Calu3 (cell line): ENCODE results near the gene ASB1. TPM values are rescaled to one million over a fixed set of nuclear protein-coding genes. Genes with fewer than 3 reads are reported as not detected.

Experiments used
- BruUV-seq: library from RNA; stranded (reverse); fragments of 400-500 nt; replicated peaks from 2 replicates; lab custom pipeline; 2021; lab: Mats Ljungman, UMichigan
- CTCF ChIA-PET: fragments of 300-600 bp; sonication (Branson Sonifier 250); formaldehyde crosslinking; loops from one replicate; lab custom pipeline; 2022; ENCODE audit warnings: antibody characterized with exemption; lab: Charles Lee
- DNase-seq: peaks from one replicate; pipeline ENCODE4 v3.0.0; 2022
- H3K27ac Mint-ChIP-seq: one replicate; pipeline ENCODE4 v1.8.0; 2022; ENCODE audit warnings: mixed read lengths; ENCODE audit not compliant: unreplicated experiment
- H3K27me3 Mint-ChIP-seq: one replicate; pipeline ENCODE4 v1.8.0; 2022; ENCODE audit warnings: mixed read lengths; ENCODE audit not compliant: unreplicated experiment
- H3K36me3 Mint-ChIP-seq: one replicate; pipeline ENCODE4 v1.8.0; 2022; ENCODE audit warnings: mild to moderate bottlenecking, moderate library complexity, mixed read lengths; ENCODE audit not compliant: insufficient read depth, unreplicated experiment
- H3K4me1 Mint-ChIP-seq: one replicate; pipeline ENCODE4 v1.8.0; 2022; ENCODE audit warnings: mild to moderate bottlenecking, low read depth, mixed read lengths; ENCODE audit not compliant: unreplicated experiment
- H3K4me3 Mint-ChIP-seq: one replicate; pipeline ENCODE4 v1.8.0; 2022; ENCODE audit warnings: mild to moderate bottlenecking, low read depth, moderate library complexity, mixed read lengths; ENCODE audit not compliant: unreplicated experiment
- H3K9me3 Mint-ChIP-seq: one replicate; pipeline ENCODE4 v1.8.0; 2022; ENCODE audit warnings: low read depth, mixed read lengths; ENCODE audit not compliant: unreplicated experiment
- CTCF ChIP-seq: fragments of 200-600 bp; IDR thresholded peaks from one replicate; pipeline ENCODE4 v1.8.0; 2022; ENCODE audit warnings: antibody characterized with exemption; ENCODE audit not compliant: unreplicated experiment
- intact Hi-C: fragments of 100-400 bp; cut with micrococcal nuclease; formaldehyde crosslinking; loops from one replicate; pipeline ENCODE4 v1.10.0; 2022; ENCODE audit not compliant: unreplicated experiment
- total RNA-seq: library from RNA; stranded (reverse); gene quantifications from 2 replicates; pipeline ENCODE4 v1.2.3, GENCODE V29; 2022

ASB1 gene
- total RNA-seq, 1 experiment from 2014 or later, result 71.6 TPM

- peaks cover 2% of the 10 kb centered on the region for H3K9me3 Mint-ChIP-seq
- CTCF ChIA-PET, result no interaction called here
- no peak for DNase-seq
- TF ChIP-seq CTCF, result no peak
- H3K27me3 Mint-ChIP-seq, result no peaks in the 10 kb centered on the region
- intact Hi-C loops, result no loop called here
- no peak overlapping the region for H3K4me3 Mint-ChIP-seq
- no peaks in the 10 kb centered on the region for H3K36me3 Mint-ChIP-seq
- no peak overlapping the region for H3K27ac Mint-ChIP-seq
- no TSS peak for BruUV-seq
- no peaks in the 10 kb centered on the region for H3K4me1 Mint-ChIP-seq
Measured at GRCh38 chr2:238484522-238485452, 58.1 kb downstream of the ASB1 start.

- Mint-ChIP-seq H3K9me3 (no peaks in the 10 kb centered on the region), H3K27ac (no peak overlapping the region), H3K36me3 (no peaks in the 10 kb centered on the region), H3K4me1 (no peaks in the 10 kb centered on the region), H3K4me3 (no peak overlapping the region), H3K27me3 (no peaks in the 10 kb centered on the region)
- intact Hi-C loops, result no loop called here
- BruUV-seq, result no TSS peak
- no peak for DNase-seq
- CTCF ChIA-PET, result no interaction called here
- TF ChIP-seq CTCF, result no peak
Measured at GRCh38 chr2:238486123-238486848, 59.6 kb downstream of the ASB1 start.

DNA sequence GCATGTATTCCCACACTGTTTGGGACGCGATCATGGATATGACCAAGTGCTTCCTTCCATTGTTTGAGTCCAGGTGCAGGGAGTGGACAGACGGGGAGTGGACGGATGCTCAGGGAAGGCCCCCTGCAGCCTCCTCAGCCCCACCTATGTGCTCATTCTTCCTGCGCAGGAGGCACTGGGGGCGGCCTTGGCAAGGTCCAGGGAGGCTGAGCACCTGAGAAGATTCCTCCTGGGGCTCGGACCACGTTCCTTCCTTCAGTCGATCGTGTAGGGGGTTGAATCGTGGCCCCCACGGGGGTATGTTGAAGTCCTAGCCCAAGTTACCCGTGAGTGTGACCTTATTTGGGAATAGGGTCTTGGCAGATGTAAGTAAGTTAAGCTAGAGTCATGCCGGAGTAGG lies 60.4 kb downstream of the ASB1 start:
- no peaks in the 10 kb centered on the region for H3K4me1 Mint-ChIP-seq
- H3K27me3 Mint-ChIP-seq, result no peaks in the 10 kb centered on the region
- TF ChIP-seq CTCF, result no peak
- CTCF ChIA-PET, result no interaction called here
- no peak overlapping the region for H3K27ac Mint-ChIP-seq
- no peaks in the 10 kb centered on the region for H3K9me3 Mint-ChIP-seq
- intact Hi-C loops, result no loop called here
- BruUV-seq, result no TSS peak
- no peaks in the 10 kb centered on the region for H3K36me3 Mint-ChIP-seq
- no peak for DNase-seq
- H3K4me3 Mint-ChIP-seq, result no peak overlapping the region

DNA sequence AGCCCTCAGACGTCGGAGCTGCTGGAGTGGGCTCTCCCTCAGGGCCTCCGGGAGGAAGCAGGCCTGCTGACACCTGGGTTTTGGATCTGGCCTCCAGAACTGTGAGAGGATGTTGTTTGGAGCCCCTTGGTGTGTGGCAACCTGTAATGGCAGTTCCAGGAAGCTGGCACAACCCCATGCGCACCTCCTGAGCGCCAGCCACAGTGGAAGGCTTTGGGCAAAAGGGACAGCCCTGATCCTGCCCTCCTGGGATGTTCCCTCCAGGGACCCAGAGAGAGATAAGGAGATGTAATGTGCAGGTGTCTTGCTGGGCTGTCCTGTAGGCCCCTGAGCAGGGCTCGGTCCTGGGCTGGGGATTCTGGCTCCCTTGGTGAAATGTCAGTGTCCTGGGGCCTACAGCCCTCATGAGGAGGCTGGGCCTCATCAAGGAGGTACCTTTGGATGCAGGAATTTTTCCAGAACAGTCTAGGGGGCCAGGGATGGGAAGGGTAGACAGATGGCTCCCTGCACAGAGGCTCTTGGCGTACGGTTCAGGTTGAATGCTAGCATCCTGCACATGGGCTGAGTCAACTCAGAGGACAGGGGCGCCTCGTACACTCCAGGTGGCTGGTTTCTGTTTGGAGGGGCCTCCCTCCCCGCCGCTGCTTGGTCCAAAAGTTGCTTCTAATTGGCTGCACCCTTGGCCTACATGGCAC lies 61.1 kb downstream of the ASB1 start:
- no peak for DNase-seq
- CTCF ChIA-PET, result no interaction called here
- no peaks in the 10 kb centered on the region for H3K27me3 Mint-ChIP-seq
- intact Hi-C loops, result no loop called here
- H3K27ac Mint-ChIP-seq, result no peak overlapping the region
- H3K4me3 Mint-ChIP-seq, result no peak overlapping the region
- TF ChIP-seq CTCF, result no peak
- H3K4me1 Mint-ChIP-seq, result no peaks in the 10 kb centered on the region
- H3K9me3 Mint-ChIP-seq, result no peaks in the 10 kb centered on the region
- H3K36me3 Mint-ChIP-seq, result no peaks in the 10 kb centered on the region
- no TSS peak for BruUV-seq
